ENCODE results near the gene CPA5. TPM values are rescaled to one million over a fixed set of nuclear protein-coding genes. Genes with fewer than 3 reads are reported as not detected.

CPA5 gene
- total RNA-seq, 1 donor from 2014 or later, result not detected

GRCh38 chr7:130299866-130300265, 44.8 kb upstream of the CPA5 start:
- ChIA-PET POLR2A (no interaction called here), CTCF (no interaction called here)
- ATAC-seq (ENCODE audit: low read depth) (no peak), DNase-seq (no peak)
- H3K4me1 Mint-ChIP-seq, result no peaks in the 10 kb centered on the region
- H3K27me3 Mint-ChIP-seq, result peaks cover 3% of the 10 kb centered on the region
- no peak overlapping the region for H3K27ac Mint-ChIP-seq
- no peak overlapping the region for H3K4me3 Mint-ChIP-seq
- H3K9me3 Mint-ChIP-seq, result no peaks in the 10 kb centered on the region
- no peak for TF ChIP-seq CTCF (IDR thresholded peaks at IDR 0.05)
- H3K36me3 Mint-ChIP-seq (ENCODE audit: low read depth), result no peaks in the 10 kb centered on the region
- intact Hi-C loops (cut with micrococcal nuclease), result no loop called here

DNA sequence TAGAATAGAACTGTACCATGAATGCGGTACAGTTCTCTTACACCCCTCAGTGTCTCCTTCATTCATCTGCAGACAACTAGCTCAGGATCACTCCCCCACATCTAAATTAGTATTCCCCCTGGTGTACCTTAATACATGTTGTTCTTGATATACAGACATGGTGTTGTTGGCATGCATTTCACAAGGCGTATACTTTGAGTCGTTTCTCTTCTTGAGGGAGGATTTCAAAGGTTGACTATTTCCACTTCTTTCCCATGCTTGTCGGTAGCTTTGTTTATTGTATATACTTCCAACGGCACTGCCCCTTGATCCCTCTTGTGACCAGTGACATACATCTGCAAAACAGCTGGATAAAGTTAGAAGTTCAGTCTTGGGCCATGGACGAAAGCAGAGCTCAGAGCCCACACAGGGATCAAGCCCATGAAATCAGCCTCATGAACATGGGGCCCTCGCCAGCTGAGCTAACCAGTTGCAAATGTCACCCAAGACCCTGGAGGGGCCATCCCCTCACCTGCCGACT, 43.1 kb upstream of the CPA5 start:
- ATAC-seq (ENCODE audit: low read depth), result no peak
- ChIA-PET CTCF (no interaction called here), POLR2A (no interaction called here)
- Mint-ChIP-seq H3K27ac (no peak overlapping the region), H3K27me3 (peaks cover 3% of the 10 kb centered on the region), H3K9me3 (no peaks in the 10 kb centered on the region), H3K4me1 (no peaks in the 10 kb centered on the region), H3K4me3 (no peak overlapping the region), H3K36me3 (ENCODE audit: low read depth) (no peaks in the 10 kb centered on the region)
- no peak for DNase-seq
- intact Hi-C loops (cut with micrococcal nuclease), result no loop called here
- no peak for TF ChIP-seq CTCF (IDR thresholded peaks at IDR 0.05)

DNA sequence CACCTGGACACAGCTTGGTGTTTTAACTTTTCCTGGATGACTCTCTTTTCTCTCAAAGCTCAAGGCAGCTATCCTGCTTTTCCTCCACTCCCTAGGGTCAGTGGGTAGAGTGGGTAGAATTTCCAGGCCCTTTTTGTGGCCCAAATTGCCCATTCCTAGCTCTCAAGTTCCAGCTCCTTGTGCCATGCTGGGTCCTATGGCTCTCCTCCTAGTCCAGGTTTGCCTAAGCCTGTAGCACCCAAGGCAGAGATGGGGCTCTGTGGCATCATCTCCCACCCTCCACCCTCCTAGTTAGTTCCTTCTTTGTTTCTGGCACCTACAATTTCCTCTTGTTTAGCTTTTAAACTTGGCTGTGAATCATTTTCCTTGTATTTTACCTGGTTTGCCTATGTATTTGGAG, 42.0 kb upstream of the CPA5 start:
- H3K9me3 Mint-ChIP-seq, result no peaks in the 10 kb centered on the region
- intact Hi-C loops (cut with micrococcal nuclease), result no loop called here

DNA sequence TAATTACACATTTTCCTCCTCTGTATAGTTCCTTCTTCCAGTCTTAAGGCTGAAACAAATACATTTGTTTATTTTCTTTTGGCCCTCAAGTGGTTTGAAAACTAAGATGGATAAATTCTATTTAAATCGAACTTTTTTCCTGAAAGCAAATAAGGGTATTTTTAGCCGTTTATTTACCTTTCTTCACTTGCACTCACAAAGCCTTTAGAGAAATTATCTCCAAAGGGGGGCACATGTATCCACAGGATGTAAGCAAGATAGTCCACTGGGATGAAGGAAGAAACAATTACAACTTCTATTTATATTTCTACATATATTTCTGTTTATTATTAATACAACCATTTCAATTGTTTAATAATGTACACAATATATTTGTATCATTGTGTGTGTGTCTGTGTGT, 41.5 kb upstream of the CPA5 start:
- H3K27ac Mint-ChIP-seq, result no peak overlapping the region
- intact Hi-C loops (cut with micrococcal nuclease), result no loop called here
- no peaks in the 10 kb centered on the region for H3K4me1 Mint-ChIP-seq
- H3K27me3 Mint-ChIP-seq, result peaks cover 3% of the 10 kb centered on the region
- ChIA-PET POLR2A (no interaction called here), CTCF (no interaction called here)
- no peaks in the 10 kb centered on the region for H3K9me3 Mint-ChIP-seq
- DNase-seq (no peak), ATAC-seq (ENCODE audit: low read depth) (no peak)
- TF ChIP-seq CTCF (IDR thresholded peaks at IDR 0.05), result no peak
- H3K4me3 Mint-ChIP-seq, result no peak overlapping the region
- H3K36me3 Mint-ChIP-seq (ENCODE audit: low read depth), result no peaks in the 10 kb centered on the region

More for the DNA sequence above, 42.0 kb upstream of the CPA5 start:
- ChIA-PET POLR2A (no interaction called here), CTCF (interaction anchor here (0.7 kb wide), 1 partner anchor 10 kb away, joined by 3 read pairs; the partner anchor contains the start of gene CPA4)
- Mint-ChIP-seq H3K27ac (no peak overlapping the region), H3K27me3 (peaks cover 3% of the 10 kb centered on the region), H3K4me3 (no peak overlapping the region), H3K4me1 (no peaks in the 10 kb centered on the region), H3K36me3 (ENCODE audit: low read depth) (no peaks in the 10 kb centered on the region)
- ATAC-seq (ENCODE audit: low read depth) (no peak), DNase-seq (no peak)
- TF ChIP-seq CTCF (IDR thresholded peaks at IDR 0.05), result no peak

- Mint-ChIP-seq H3K9me3 (no peaks in the 10 kb centered on the region), H3K27me3 (peaks cover 3% of the 10 kb centered on the region), H3K4me3 (no peak overlapping the region), H3K27ac (no peak overlapping the region), H3K36me3 (ENCODE audit: low read depth) (no peaks in the 10 kb centered on the region), H3K4me1 (no peaks in the 10 kb centered on the region)
- no peak for ATAC-seq (ENCODE audit: low read depth)
- TF ChIP-seq CTCF (IDR thresholded peaks at IDR 0.05), result no peak
- ChIA-PET POLR2A (no interaction called here), CTCF (no interaction called here)
- no peak for DNase-seq
- intact Hi-C loops (cut with micrococcal nuclease), result no loop called here
Observed at GRCh38 chr7:130303551-130303950, 41.1 kb upstream of the CPA5 start.

All from activated B cell treated with CpG ODN at 0.5 μM for 24 hours (primary cell).